HCT116 (cell line): ENCODE measurements around the gene TMSB4Y. TPM values are rescaled to one million over a fixed set of nuclear protein-coding genes. Genes with fewer than 3 reads are reported as not detected.

Experiments used
- ATAC-seq: fragments of 200-7000 bp; cut with Tn5 transposase; 2 replicates; pipeline ENCODE4 v1.9.1; 2020; ENCODE audit warnings: mild to moderate bottlenecking, moderate library complexity
- BruUV-seq: library from RNA; stranded (reverse); fragments of 400-500 nt; replicated peaks from 2 replicates; lab custom pipeline; 2021; lab: Mats Ljungman, UMichigan
- CTCF ChIA-PET: fragments of 300-600 bp; sonication (Branson Sonifier 250); formaldehyde crosslinking; loops from one replicate; lab custom pipeline; 2021; ENCODE audit warnings: antibody characterized with exemption; lab: Charles Lee
- POLR2A ChIA-PET: fragments of 300-600, 350-600 bp; sonication (Branson Sonifier 250); formaldehyde crosslinking; loops from one replicate; lab custom pipeline; 2021; ENCODE audit warnings: antibody characterized with exemption; lab: Charles Lee
- RAD21 ChIA-PET, 2 experiments: fragments of 300-600 bp; sonication (Branson Sonifier 250); formaldehyde crosslinking; loops; one replicate each; lab custom pipeline; 2023; ENCODE audit warnings: low total read pairs in 2 of 2; ENCODE audit not compliant: uncharacterized antibody in 2 of 2, unreplicated experiment in 2 of 2, low non-redundant PET in 1 of 2; lab: Charles Lee
- DNase-seq: peaks from one replicate; pipeline ENCODE4 v3.0.0-alpha.2; 2010; ENCODE audit warnings: low read depth, low spot score
- H2AFZ ChIP-seq: fragments of 200-600 bp; shearing (Covaris generic), sonication (generic); 2 replicates; pipeline ENCODE4 v1.6.1; 2017; ENCODE audit warnings: low read depth, mixed run types, mixed read lengths, antibody characterized with exemption, low read length; ENCODE audit not compliant: poor library complexity, severe bottlenecking
- H3K27ac ChIP-seq: 2 replicates; pipeline ENCODE4 v1.5.1; 2012; ENCODE audit warnings: low read depth, low read length
- H3K27me3 ChIP-seq: fragments of 200-600 bp; sonication (generic); 2 replicates; pipeline ENCODE4 v1.6.1; 2016; ENCODE audit warnings: mixed run types, low read length, mixed read lengths; ENCODE audit not compliant: insufficient read depth
- H3K36me3 ChIP-seq, 2 experiments: fragments of 200-500 bp in 1 of 2; fragments of 200-600 bp in 1 of 2; sonication (Bioruptor generic) in 1 of 2; sonication (generic) in 1 of 2; 2 replicates each; pipeline versions ENCODE4 v1.5.1 to v1.6.1; 2014 to 2016; ENCODE audit warnings: low read length in 2 of 2, inconsistent platforms in 1 of 2, mixed read lengths in 1 of 2, mixed run types in 1 of 2; ENCODE audit not compliant: insufficient read depth in 2 of 2, control insufficient read depth in 1 of 2
- H3K4me1 ChIP-seq, 2 experiments: fragments of 200-600 bp in 1 of 2; sonication (generic) in 1 of 2; 2 replicates each; pipeline versions ENCODE4 v1.5.1 to v1.6.1; 2012 to 2017; ENCODE audit warnings: low read length in 2 of 2, inconsistent platforms in 1 of 2, mild to moderate bottlenecking in 1 of 2, mixed read lengths in 1 of 2, mixed run types in 1 of 2, moderate library complexity in 1 of 2; ENCODE audit not compliant: insufficient read depth in 2 of 2, control insufficient read depth in 1 of 2
- H3K4me2 ChIP-seq: fragments of 200-600 bp; sonication (generic); 2 replicates; pipeline ENCODE4 v1.6.1; 2017; ENCODE audit warnings: mixed run types, low read length, mixed read lengths
- H3K4me3 ChIP-seq, 2 experiments: fragments of 200-600 bp in 1 of 2; sonication (generic) in 1 of 2; replicated peaks in 1 of 2; 2 replicates each; pipeline ENCODE4 v1.5.1; 2011 to 2016; ENCODE audit warnings: low read length in 2 of 2, control low read depth in 1 of 2, low read depth in 1 of 2, mild to moderate bottlenecking in 1 of 2, mixed read lengths in 1 of 2, mixed run types in 1 of 2
- H3K79me2 ChIP-seq: fragments of 200-600 bp; sonication (generic); 2 replicates; pipeline ENCODE4 v1.6.1; 2017; ENCODE audit warnings: mild to moderate bottlenecking, mixed run types, low read length, moderate library complexity, mixed read lengths; ENCODE audit not compliant: insufficient read depth
- H3K9ac ChIP-seq: fragments of 200-600 bp; sonication (generic); 2 replicates; pipeline ENCODE4 v1.6.1; 2016; ENCODE audit warnings: low read length, mixed read lengths
- H3K9me2 ChIP-seq: fragments of 200-600 bp; sonication (generic), shearing (Covaris generic); 2 replicates; pipeline ENCODE4 v1.6.1; 2017; ENCODE audit warnings: mixed run types, mild to moderate bottlenecking, moderate library complexity; ENCODE audit not compliant: insufficient read depth
- H3K9me3 ChIP-seq, 2 experiments: fragments of 200-500 bp in 1 of 2; fragments of 200-600 bp in 1 of 2; sonication (Bioruptor generic) in 1 of 2; sonication (generic) in 1 of 2; 2 replicates each; pipeline ENCODE4 v1.6.1; 2014 to 2017; ENCODE audit warnings: low read length in 2 of 2, mixed read lengths in 2 of 2, inconsistent platforms in 1 of 2, low read depth in 1 of 2, mild to moderate bottlenecking in 1 of 2, mixed run types in 1 of 2, moderate library complexity in 1 of 2; ENCODE audit not compliant: control insufficient read depth in 1 of 2, insufficient read depth in 1 of 2
- H4K20me1 ChIP-seq: fragments of 200-600 bp; sonication (generic), shearing (Covaris generic); 2 replicates; pipeline ENCODE4 v1.6.1; 2017; ENCODE audit warnings: mixed run types, mild to moderate bottlenecking, moderate library complexity; ENCODE audit not compliant: insufficient read depth
- CBX3 ChIP-seq: IDR thresholded peaks from 2 replicates; pipeline ENCODE4 v1.6.1; 2012; ENCODE audit warnings: low read depth
- CEBPB ChIP-seq: IDR thresholded peaks from 2 replicates; pipeline ENCODE4 v1.6.1; 2012; ENCODE audit warnings: low read depth
- CTCF ChIP-seq, 3 experiments: fragments of 200-600 bp in 1 of 3; sonication (generic) in 1 of 3; IDR thresholded peaks in 2 of 3; conservative IDR thresholded peaks in 1 of 3; 2 replicates each; pipeline ENCODE4 v1.5.1; 2012 to 2017; ENCODE audit warnings: low read depth in 2 of 3, low read length in 2 of 3, antibody characterized with exemption in 1 of 3, borderline replicate concordance in 1 of 3, control low read depth in 1 of 3, mild to moderate bottlenecking in 1 of 3, mixed read lengths in 1 of 3, mixed run types in 1 of 3, moderate library complexity in 1 of 3; ENCODE audit not compliant: insufficient read depth in 1 of 3
- EGR1 ChIP-seq: IDR thresholded peaks from 2 replicates; pipeline ENCODE4 v1.6.1; 2012; ENCODE audit warnings: low read depth
- ELF1 ChIP-seq: IDR thresholded peaks from 2 replicates; pipeline ENCODE4 v1.6.1; 2012; ENCODE audit warnings: low read depth, borderline replicate concordance
- EZH2 ChIP-seq: fragments of 200-600 bp; sonication (generic); IDR thresholded peaks from 2 replicates; pipeline ENCODE4 v1.6.1; 2017; ENCODE audit warnings: antibody characterized with exemption, mixed run types
- EZH2phosphoT487 ChIP-seq: fragments of 200-600 bp; IDR thresholded peaks from 2 replicates; pipeline ENCODE4 v1.6.1; 2018; ENCODE audit warnings: antibody characterized with exemption, borderline replicate concordance
- FOSL1 ChIP-seq: IDR thresholded peaks from 2 replicates; pipeline ENCODE4 v1.6.1; 2012; ENCODE audit warnings: low read depth
- MAX ChIP-seq: IDR thresholded peaks from 2 replicates; pipeline ENCODE4 v1.6.1; 2012
- POLR2A ChIP-seq: IDR thresholded peaks from 2 replicates; pipeline ENCODE4 v1.7.0; 2011; ENCODE audit warnings: borderline replicate concordance; ENCODE audit not compliant: insufficient read depth, insufficient read length; ENCODE audit errors: extremely low read depth
- POLR2AphosphoS5 ChIP-seq: IDR thresholded peaks from 2 replicates; pipeline ENCODE4 v1.6.1; 2011; ENCODE audit warnings: mild to moderate bottlenecking, low read depth, low read length, moderate library complexity
- RAD21 ChIP-seq: IDR thresholded peaks from 2 replicates; pipeline ENCODE4 v1.6.1; 2012; ENCODE audit warnings: low read depth, mild to moderate bottlenecking
- REST ChIP-seq: IDR thresholded peaks from 2 replicates; pipeline ENCODE4 v1.6.1; 2012; ENCODE audit warnings: low read depth
- SIN3A ChIP-seq: IDR thresholded peaks from 2 replicates; pipeline ENCODE4 v1.6.1; 2012; ENCODE audit warnings: low read depth
- SRF ChIP-seq: IDR thresholded peaks from 2 replicates; pipeline ENCODE4 v1.6.1; 2012; ENCODE audit warnings: low read depth
- TCF7L2 ChIP-seq: IDR thresholded peaks from 2 replicates; pipeline ENCODE4 v1.7.0; 2011; ENCODE audit warnings: borderline replicate concordance, inconsistent platforms; ENCODE audit not compliant: insufficient read depth, insufficient read length; ENCODE audit errors: extremely low read depth
- YY1 ChIP-seq: IDR thresholded peaks from 2 replicates; pipeline ENCODE4 v1.6.1; 2011; ENCODE audit warnings: low read length, low read depth, moderate library complexity, mild to moderate bottlenecking; ENCODE audit not compliant: insufficient replicate concordance; ENCODE audit errors: extremely low read depth
- ZBTB33 ChIP-seq: IDR thresholded peaks from 2 replicates; pipeline ENCODE4 v1.6.1; 2011; ENCODE audit warnings: mild to moderate bottlenecking, low read length, moderate library complexity; ENCODE audit not compliant: insufficient replicate concordance; ENCODE audit errors: extremely low read depth
- ZNF274 ChIP-seq: fragments of 200-500 bp; sonication (Bioruptor generic); IDR thresholded peaks from 2 replicates; pipeline ENCODE4 v1.6.1; 2014; ENCODE audit warnings: mild to moderate bottlenecking, low read depth, low read length, inconsistent platforms
- intact Hi-C: fragments of 100-400 bp; cut with micrococcal nuclease; formaldehyde crosslinking; loops from 2 replicates; pipeline ENCODE4 v1.10.0; 2022
- total RNA-seq: library from RNA; stranded (reverse); gene quantifications from one replicate; pipeline ENCODE4 v1.2.1, GENCODE V29; 2021; ENCODE audit not compliant: unreplicated experiment
- TF ChIP-seq, protein P1 (sequence below): IDR thresholded peaks from 2 replicates; pipeline ENCODE4 v1.6.1; 2012

TMSB4Y gene
- total RNA-seq, 1 experiment from 2014 or later, result 0.76 TPM

GRCh38 chrY:13702276-13702675, 1.4 kb upstream of the TMSB4Y start:
- intact Hi-C loops, result loop anchor here (5.0 kb wide), 1 partner anchor 220 kb away; the partner anchor contains the start of gene UTY
- DNase-seq (no peak), ATAC-seq (peak; percentile 71)
- Histone ChIP-seq H3K27me3 (no peaks in the 10 kb centered on the region), H2AFZ (no peak overlapping the region), H3K4me3 (peak overlapping the region; percentile 32 to 43), H3K4me2 (peak overlapping the region; percentile 54), H3K9ac (peak overlapping the region; percentile 40; the same call in 1 of the 2 replicates), H4K20me1 (no peaks in the 10 kb centered on the region), H3K27ac (no peak overlapping the region), H3K9me2 (no peaks in the 10 kb centered on the region), H3K4me1 (peaks cover 0 to 3% of the 10 kb centered on the region in 2 experiments; a peak in 1 of 4 replicates), H3K9me3 (no peaks in the 10 kb centered on the region), H3K36me3 (no peaks in the 10 kb centered on the region), H3K79me2 (no peaks in the 10 kb centered on the region)
- ChIA-PET POLR2A (no interaction called here), RAD21 (no interaction called here), CTCF (no interaction called here)
- BruUV-seq, result no TSS peak
- TF ChIP-seq CTCF (IDR thresholded peaks at IDR 0.05 in 2 of 3, conservative IDR thresholded peaks at IDR 0.05 in 1 of 3; ENCODE audit: borderline replicate concordance in 1 of 3, insufficient read depth in 1 of 3, low read depth in 2 of 3, low read length in 2 of 3) (no peak), POLR2AphosphoS5 (no peak), SRF (no peak), POLR2A (no peak), ELF1 (no peak), EZH2 (no peak), RAD21 (no peak), CEBPB (no peak), REST (no peak), YY1 (no peak), EGR1 (no peak), MAX (no peak), SIN3A (no peak), TCF7L2 (no peak), FOSL1 (no peak), CBX3 (no peak), ZNF274 (no peak), ZBTB33 (no peak), EZH2phosphoT487 (no peak)
- TF ChIP-seq, protein P1, sequence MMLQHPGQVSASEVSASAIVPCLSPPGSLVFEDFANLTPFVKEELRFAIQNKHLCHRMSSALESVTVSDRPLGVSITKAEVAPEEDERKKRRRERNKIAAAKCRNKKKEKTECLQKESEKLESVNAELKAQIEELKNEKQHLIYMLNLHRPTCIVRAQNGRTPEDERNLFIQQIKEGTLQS, result no peak
